Epithelial cell of esophagus (primary cell): ENCODE results near the gene NAA80.

Experiments used
- DNase-seq: peaks from one replicate; pipeline ENCODE4 v3.0.0; 2010; ENCODE audit warnings: low read depth
- H3K4me3 ChIP-seq: 2 replicates; pipeline ENCODE4 v1.5.1; 2011; ENCODE audit warnings: mild to moderate bottlenecking, low read length, control low read depth
- CTCF ChIP-seq: IDR thresholded peaks from 2 replicates; pipeline ENCODE4 v1.5.1; 2011; ENCODE audit warnings: low read depth, mild to moderate bottlenecking, low read length, control low read depth, inconsistent platforms; ENCODE audit not compliant: insufficient read depth; ENCODE audit errors: missing control alignments

NAA80 gene

DNA sequence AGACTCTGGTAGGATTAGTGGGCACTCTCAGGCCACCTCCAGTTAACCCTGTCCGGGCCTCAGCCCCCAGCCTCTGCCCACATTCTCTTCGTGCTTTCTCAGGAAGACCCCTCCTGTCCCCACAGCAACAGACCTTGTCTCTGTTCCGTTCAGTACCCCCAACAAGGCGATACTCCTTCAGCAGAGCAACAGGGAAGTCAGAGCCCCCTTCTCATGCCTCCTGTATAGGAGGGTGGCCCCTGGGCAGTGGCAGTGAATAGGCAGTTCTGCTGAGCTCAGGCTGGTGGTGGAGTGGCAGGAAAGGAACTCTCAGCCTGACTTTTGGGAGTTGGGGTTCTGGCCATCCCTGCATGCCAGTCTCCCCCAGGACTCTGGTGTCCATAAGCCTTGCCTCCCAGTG is 29.7 kb downstream of the NAA80 start:
- H3K4me3 ChIP-seq = no peak overlapping the region
- no peak for DNase-seq
- no peak for TF ChIP-seq CTCF

- peak; percentile 76 for DNase-seq
- TF ChIP-seq CTCF = no peak
- H3K4me3 ChIP-seq = no peak within 1 kb of the TSS
Observed at GRCh38 chr3:50268703-50269451, 30.3 kb downstream of the NAA80 start, which contains the start of gene SEMA3B. Gene SEMA3B (plus strand): TSS chr3:50269147. CDS start chr3:50269241, 94 bp downstream.

- no peak for DNase-seq
- TF ChIP-seq CTCF = no peak
- no peak overlapping the region for H3K4me3 ChIP-seq
Observed at GRCh38 chr3:50268276-50268675, 30.9 kb downstream of the NAA80 start.

DNA sequence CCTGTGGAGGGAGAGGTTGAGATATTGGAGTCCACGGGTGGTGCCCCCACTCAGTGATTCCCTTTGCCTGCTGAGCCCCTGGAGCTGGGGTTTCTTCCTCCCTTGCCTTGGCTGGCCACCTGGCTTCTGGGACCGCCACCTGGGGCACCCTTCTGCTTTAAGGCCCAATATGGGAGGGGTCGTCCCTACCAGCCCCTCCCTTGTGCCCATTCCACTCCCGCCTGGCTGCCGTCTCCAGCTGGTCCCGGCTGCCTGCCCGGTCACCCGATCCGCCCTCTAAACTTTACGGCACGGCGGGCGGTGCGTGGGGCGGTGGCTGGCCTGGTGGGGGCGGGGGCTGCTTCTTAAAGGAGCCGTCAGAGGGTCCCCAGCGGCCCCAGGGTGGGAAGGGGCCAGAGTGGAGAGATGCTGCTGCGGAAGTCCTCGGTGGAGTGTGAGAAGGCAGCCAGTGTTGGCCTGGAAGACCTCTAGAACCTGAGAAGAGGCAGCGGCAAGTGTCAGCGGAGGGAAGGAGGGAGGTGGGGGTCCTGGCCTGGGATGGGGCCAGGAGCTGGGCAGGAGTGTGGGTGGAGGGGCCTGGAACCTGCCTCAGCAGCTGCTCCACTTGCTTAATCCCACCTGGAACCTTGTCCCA is 31.8 kb downstream of the NAA80 start:
- TF ChIP-seq CTCF = no peak
- H3K4me3 ChIP-seq = peak overlapping the region; percentile 45
- no peak for DNase-seq

GRCh38 chr3:50266836-50267235 is 32.4 kb downstream of the NAA80 start:
- no peak for DNase-seq
- peak overlapping the region; percentile 45 for H3K4me3 ChIP-seq
- TF ChIP-seq CTCF = no peak

- DNase-seq = no peak
- TF ChIP-seq CTCF = no peak
Observed at GRCh38 chr3:50266017-50266416, 33.2 kb downstream of the NAA80 start.

More at GRCh38 chr3:50266017-50266416, 33.2 kb downstream of the NAA80 start:
- no peak overlapping the region for H3K4me3 ChIP-seq
